ENCODE results near the gene CATSPER1.
A peak's percentile ranks its signal among the peaks of the same experiment; 100 is the strongest.

DNA sequence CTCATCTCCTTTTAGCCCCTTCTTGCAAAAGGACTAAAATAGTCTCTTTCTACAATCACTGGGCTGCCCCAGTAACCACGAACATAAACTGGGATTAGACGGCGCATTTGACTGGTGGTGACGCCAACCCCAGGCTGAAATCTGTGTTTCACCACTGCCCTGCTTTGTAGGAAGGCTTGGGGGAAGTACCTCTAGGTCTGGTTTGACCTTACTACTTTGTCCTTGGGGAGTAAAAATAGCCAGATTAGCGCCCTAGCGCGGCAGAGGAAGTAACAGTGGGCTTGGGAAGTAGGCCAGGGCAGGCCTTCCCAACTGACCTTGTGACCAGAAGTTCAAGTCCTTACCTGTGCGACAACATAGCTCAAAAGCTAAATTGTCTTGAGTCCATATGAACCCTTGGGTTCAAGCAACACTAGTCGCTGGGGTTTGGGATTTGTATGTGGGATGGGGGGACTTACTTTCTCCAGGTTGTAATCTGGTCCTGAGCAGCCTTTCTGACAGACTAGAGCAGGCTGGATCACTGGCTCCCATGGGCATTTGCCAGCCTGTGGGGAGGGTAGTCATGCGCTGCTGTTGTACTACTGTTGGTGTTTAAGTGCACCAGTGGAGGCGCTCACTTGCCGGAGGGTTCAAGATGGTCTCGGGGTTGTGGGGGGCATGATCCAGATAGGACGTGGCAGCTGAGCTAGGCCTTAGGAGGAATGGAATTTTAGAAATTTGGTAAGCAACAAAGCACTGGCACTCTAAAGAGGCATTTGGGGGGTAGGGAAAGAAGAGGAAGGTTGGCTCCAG is 42.8 kb upstream of the CATSPER1 start:
- peak; percentile 20; the same call in 2 of the 3 replicates for TF ChIP-seq CTCF (IDR thresholded peaks at IDR 0.05)
- TF ChIP-seq, protein P1, sequence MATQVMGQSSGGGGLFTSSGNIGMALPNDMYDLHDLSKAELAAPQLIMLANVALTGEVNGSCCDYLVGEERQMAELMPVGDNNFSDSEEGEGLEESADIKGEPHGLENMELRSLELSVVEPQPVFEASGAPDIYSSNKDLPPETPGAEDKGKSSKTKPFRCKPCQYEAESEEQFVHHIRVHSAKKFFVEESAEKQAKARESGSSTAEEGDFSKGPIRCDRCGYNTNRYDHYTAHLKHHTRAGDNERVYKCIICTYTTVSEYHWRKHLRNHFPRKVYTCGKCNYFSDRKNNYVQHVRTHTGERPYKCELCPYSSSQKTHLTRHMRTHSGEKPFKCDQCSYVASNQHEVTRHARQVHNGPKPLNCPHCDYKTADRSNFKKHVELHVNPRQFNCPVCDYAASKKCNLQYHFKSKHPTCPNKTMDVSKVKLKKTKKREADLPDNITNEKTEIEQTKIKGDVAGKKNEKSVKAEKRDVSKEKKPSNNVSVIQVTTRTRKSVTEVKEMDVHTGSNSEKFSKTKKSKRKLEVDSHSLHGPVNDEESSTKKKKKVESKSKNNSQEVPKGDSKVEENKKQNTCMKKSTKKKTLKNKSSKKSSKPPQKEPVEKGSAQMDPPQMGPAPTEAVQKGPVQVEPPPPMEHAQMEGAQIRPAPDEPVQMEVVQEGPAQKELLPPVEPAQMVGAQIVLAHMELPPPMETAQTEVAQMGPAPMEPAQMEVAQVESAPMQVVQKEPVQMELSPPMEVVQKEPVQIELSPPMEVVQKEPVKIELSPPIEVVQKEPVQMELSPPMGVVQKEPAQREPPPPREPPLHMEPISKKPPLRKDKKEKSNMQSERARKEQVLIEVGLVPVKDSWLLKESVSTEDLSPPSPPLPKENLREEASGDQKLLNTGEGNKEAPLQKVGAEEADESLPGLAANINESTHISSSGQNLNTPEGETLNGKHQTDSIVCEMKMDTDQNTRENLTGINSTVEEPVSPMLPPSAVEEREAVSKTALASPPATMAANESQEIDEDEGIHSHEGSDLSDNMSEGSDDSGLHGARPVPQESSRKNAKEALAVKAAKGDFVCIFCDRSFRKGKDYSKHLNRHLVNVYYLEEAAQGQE (IDR thresholded peaks at IDR 0.05): no peak
- no peak; the same call in 1 of the 2 replicates for TF ChIP-seq POLR2A (IDR thresholded peaks at IDR 0.05; ENCODE audit: low read length)
- no peak for TF ChIP-seq EHMT2 (IDR thresholded peaks at IDR 0.05; ENCODE audit: low read depth)
- no peak for TF ChIP-seq ZSCAN20 (CRISPR knock-in tag; IDR thresholded peaks at IDR 0.05)
- no peak for TF ChIP-seq EP300 (IDR thresholded peaks at IDR 0.05)
- TF ChIP-seq FOSL2 (IDR thresholded peaks at IDR 0.05): no peak
- TF ChIP-seq FOSL2 (CRISPR knock-in tag; IDR thresholded peaks at IDR 0.05): no peak
- TF ChIP-seq, protein P2, sequence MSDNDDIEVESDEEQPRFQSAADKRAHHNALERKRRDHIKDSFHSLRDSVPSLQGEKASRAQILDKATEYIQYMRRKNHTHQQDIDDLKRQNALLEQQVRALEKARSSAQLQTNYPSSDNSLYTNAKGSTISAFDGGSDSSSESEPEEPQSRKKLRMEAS (IDR thresholded peaks at IDR 0.05): peak; percentile 27; the same call in 1 of the 2 replicates
- TF ChIP-seq CHD2 (IDR thresholded peaks at IDR 0.05; ENCODE audit: low read length, partially characterized antibody): no peak
- TF ChIP-seq ELK1 (IDR thresholded peaks at IDR 0.05; ENCODE audit: low read depth, low read length): no peak
- TF ChIP-seq ZFP36 (IDR thresholded peaks at IDR 0.05; ENCODE audit: borderline replicate concordance, partially characterized antibody): no peak
- TF ChIP-seq HOXB5 (CRISPR knock-in tag; IDR thresholded peaks at IDR 0.05): no peak
- TF ChIP-seq JUN (IDR thresholded peaks at IDR 0.05): no peak
